Stimulated activated CD4-positive, alpha-beta T cell treated with anti-CD3 and anti-CD28 coated beads, Interleukin-15, amount 100 ng/mL, for 1 hour (primary cell): ENCODE results near the gene FZD4.
"Not testable (repeated sequence)": the region's sequence is repeated elsewhere in the genome, so short reads cannot be mapped to it uniquely, and the experiment has no call there.

ENCODE experiments used
- DNase-seq, 2 donors: peaks; one replicate each; pipeline ENCODE4 v3.0.0-alpha.2; 2020; ENCODE audit warnings: low read depth in 1 of 2, low spot score in 1 of 2

FZD4 gene

GRCh38 chr11:86938203-86938899 is 16.8 kb downstream of the FZD4 start:
- no peak for DNase-seq

DNA sequence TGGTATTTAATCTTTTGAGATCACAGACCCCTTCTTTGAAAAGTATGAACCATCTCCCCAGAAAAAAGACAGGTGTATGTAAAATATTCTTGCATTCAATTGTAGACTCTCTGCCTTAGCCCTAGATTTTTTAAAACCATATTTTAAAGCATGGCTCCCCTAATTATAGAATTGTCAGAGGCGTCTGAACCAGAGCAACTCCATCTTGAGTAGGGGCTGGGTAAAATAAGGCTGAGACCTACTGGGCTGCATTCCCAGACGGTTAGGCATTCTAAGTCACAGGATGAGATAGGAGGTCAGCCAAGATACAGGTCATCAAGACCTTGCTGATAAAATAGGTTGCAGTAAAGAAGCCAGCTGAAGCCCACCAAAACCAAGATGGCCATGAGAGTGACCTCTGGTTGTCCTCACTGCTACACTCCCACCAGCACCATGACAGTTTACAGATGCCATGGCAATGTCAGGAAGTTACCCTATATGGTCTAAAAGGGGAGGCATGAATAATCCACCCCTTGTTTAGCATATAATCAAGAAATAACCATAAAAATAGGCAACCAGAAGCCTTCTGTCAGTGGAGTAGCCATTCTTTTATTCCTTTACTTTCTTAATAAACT is 17.9 kb downstream of the FZD4 start:
- not testable (repeated sequence) for DNase-seq

DNA sequence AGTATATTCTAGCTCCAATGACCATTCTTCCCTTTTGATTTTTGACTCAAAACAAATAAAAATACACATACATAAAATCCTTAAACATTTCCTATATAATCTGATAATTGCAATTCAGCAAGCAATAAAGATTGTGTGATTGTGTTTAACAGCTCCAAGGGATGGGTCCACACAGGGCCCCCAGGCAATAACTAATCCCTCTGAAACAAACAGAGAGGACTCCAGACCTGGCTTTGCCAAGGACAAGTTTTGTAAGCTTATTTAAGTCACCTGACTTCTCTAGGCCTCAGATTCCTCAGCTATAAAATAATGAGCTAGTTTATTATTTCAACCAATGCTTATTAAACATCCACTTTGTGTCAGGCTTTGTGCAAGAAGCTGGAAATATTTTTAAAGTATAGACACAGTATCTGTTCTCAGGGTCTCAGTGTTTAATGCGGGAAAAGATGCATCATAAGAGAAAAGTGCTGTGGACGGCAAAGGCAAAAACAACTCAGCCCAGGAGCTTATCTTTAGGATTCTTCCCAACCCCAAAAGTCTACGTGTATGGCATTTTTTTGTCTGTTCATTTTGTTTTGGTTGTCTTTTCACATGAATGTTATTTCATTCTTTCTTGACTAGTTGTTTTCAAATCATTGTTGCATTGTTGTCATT is 20.1 kb downstream of the FZD4 start:
- DNase-seq: no peak

GRCh38 chr11:86934582-86934900 is 20.7 kb downstream of the FZD4 start:
- DNase-seq: no peak

DNA sequence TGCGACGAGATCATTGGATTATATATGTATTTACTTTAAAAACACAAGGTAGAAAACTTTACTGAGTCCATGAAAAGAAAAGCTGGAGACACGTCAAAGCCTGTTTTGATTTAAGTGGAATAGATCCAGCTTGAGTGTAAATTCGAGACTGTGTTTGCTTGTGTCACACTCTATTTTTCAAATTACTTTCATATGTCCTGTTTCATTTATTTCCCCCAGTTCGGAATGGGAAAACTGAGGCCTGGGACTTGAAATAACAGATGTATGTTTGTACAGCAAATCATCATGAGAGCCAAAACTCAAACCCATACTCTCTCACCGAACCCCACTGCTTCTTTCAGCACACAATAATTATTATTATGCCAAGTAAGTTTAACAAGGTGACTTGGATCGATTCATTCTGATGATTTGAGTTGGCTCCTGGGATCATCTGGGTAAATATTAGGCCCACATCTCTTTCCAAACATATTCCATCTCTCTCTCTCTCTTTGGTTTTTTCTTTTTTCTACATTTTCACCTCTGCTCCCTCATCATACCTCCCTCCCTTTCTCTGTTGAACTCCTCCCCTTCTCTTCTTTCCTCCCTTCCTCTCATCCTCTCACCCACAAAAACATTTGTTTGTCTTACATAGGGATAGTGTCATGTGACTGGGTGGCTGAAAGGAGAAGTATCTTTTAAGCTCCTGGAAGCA is 21.2 kb downstream of the FZD4 start:
- no peak for DNase-seq

GRCh38 chr11:86932924-86933875 is 22.0 kb downstream of the FZD4 start:
- no peak for DNase-seq

GRCh38 chr11:86932259-86932585 is 23.0 kb downstream of the FZD4 start:
- no peak for DNase-seq

DNA sequence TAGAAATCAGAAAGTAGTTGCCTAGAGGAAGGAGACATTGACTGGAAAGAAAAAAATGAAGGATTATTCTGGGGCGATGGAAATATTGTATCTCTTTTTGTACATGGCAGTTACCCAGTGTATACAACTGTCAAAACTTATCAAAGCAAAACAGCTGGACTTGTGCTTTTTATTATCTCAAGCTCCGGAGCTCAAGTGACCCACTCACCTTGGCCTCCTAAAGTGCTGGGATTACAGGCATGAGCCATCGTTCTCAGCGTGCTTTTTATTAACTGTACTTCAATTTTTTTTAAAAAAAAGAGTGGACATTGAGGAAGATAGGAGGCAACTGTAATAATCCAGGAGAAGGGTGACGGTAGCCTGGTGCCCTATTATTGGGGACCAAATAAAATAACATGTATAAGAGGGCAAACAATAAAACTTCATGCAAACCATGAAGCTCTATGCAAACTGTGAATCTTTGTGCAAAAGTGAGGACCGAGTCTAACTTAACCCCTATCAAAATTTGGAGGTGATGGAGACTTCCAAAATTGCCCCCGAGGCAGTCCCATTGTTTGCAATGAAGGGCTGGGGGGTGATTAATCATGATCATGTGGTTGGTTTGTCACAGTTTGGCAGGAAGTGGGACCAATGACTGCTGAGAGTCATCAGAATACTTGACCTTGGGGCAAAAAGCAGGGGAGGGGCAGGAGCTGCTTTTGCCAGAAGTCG is 23.5 kb downstream of the FZD4 start:
- no peak for DNase-seq

DNA sequence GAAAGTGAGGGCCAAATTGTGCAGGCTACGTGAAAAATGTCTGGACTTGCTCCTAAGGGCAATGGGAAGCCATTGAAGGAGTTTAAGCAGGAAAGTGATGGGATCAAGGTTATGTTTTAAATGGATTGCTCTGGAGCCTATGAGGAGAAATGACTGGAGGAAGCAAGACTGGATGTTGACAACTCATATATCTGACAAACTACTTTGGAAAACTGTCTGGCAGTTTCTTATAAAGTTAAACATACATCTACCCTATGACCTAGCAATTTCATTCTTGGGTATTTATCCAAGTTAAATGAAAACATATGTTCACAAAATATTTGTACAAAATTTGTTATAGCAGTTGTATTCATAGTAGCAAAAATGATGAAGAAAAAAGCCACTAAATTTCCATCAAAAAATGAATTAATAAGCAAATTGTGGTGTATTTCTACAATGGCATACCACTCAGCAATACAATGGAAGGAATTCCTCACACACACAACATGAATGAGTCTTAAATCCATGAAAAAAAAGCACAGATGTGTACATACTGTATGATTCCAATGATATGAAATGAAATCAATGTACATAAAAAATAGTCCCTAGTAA is 24.1 kb downstream of the FZD4 start:
- no peak for DNase-seq

DNA sequence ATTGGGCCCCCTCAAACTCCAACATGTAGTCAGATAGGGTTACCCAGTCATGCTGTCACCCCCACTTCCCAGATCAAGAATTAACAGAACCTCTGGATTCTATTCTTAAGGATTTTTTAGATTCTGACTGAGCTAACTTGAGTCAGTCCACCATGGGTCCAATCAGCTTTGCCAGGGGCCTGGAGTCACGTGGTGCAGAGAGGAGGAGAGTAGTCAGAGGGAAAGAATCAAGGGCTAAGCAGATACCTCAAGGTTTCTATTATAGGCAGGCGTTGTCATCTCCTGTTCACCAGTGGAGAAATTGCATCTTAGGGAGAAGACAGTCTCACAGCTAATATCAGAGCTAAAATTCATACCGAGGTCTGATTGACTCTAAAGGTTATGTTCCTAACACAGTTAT is 28.2 kb downstream of the FZD4 start:
- DNase-seq: no peak

- DNase-seq: no peak
Measured at GRCh38 chr11:86923999-86924766, 31.0 kb downstream of the FZD4 start.

DNA sequence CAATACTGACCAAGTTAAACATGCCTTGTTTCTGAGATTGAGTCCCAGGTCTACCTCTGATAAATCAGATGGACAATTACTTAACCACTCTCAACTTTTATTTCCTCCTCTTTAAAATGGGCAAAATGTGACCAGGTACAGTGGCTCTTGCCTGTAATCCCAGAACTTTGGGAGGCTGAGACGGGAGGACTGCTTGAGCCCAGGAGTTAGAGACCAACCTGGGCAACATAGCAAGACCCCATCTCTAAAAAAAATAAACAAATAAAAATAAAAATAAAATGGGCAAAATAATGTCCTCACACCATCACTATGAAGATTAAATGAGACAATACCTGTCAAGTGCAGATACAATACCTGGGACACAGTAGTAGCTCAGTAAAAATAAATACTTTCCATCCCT is 33.0 kb downstream of the FZD4 start:
- DNase-seq: no peak

DNA sequence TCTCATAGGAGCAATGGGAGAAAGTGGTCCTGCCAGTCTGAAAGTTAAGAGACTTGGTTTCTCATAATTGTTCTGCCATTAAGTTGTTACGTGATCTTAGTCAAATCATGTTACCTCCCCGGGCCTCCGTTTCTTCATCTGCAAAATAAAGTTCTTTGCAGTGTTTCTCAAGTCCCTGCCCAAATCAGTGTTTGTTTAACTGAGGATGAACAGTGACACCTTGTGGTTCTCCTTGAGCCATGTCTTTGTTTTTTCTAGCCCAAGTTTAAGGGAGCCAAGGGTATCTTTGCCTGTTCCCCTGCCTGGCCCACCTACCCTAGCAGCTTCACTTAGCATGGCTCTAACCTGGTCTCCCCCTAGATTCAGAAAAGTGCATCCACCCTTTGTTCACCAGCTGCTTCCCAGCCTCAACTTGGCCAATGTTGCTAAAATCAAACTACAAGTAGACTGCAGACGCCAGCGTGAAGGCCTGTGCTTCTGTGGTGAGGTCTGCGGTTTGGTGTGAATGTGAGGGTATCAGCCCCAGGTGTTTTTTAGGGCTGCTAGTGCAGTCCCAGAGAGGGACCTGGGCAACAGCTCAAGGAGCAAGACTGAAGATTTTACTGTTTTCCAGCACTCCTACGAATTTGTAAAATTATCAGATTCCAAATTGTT is 35.5 kb downstream of the FZD4 start:
- DNase-seq: no peak

DNA sequence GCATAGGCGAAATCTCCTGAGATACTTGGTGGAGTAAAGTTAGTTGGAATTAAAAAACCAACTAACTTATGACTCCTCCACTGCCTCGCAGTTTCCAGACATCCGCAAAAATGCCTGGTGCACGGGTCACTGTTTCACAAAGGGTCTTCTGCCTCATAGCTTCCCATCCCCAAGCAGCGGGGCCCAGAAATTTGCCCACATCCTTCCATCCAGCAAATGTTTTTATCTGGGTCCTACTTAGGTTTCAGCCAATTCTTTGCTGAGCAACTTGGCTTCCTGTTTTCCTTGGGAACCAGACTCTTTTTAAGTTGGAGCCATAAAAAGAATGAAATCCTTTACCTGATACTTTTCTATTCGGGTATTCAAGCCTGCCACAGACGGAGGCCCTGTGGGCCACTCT is 36.2 kb downstream of the FZD4 start:
- DNase-seq: no peak

DNA sequence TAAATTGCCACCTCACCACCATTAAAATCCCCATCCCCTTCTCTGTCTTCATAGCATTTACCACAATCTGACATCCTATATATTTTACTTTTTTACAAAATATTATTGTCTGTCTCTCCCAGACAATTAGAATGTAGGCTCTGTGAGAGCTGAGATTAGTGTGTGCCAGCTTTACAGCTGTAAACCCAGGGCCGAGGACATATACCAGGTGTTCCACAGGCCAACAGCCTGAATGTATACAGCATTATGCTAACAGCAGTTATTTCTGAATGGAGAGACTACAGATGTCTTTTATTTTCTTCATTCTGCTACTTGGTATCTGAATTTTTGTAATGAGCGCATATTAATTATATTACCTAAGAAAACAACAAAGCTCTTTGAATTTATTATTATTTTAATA is 36.7 kb downstream of the FZD4 start:
- no peak for DNase-seq

GRCh38 chr11:86917589-86917988 is 37.6 kb downstream of the FZD4 start:
- DNase-seq: no peak

DNA sequence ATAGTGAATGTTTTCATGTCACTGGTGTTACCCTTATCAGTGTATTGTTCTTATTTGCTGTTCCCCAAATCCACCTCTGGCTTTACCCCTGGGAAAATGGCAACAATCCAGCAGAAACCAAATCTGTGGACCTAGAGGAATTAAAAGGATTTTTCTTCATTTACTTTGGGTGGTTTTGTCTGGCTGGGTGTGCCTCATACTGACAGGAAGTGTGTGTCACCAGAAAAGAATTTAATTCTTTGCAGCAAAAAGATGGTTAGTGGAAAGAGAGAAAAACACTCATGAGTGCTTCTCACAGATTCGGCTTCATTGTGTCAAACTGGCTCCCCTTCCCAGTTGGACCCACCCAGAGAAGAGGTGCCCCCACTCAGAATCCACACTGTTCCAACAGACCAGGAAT is 38.9 kb downstream of the FZD4 start:
- DNase-seq: no peak

- DNase-seq: not testable (repeated sequence)
Measured at GRCh38 chr11:86915850-86916249, 39.3 kb downstream of the FZD4 start.
